CD4-positive, alpha-beta T cell treated with Interleukin-17A for 4 hours (primary cell): ENCODE results near the gene ACTR3.

ENCODE experiments used
- DNase-seq: peaks from one replicate; pipeline ENCODE4 v3.0.0-alpha.2; 2020; ENCODE audit warnings: mixed read lengths

Gene ACTR3

DNA sequence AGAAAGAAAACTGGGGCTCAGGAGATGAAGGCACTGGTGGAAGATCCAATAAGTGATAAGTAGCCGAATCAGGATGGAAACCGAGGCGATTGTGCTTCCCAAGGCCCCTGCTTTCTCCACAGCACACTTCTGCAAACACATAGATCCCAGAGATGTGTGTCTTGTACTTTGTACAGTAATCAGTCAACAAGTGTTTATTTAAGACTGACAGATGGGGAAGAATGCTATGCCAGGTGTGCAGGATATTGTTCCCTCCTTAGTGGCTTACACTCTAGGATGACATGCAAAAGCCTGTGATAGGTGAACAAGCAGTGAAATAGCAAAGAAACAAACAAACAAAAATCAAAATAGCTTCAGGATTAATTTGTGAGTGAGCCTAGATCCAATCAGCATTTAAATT, 116.6 kb downstream of the ACTR3 start:
- DNase-seq = no peak

DNA sequence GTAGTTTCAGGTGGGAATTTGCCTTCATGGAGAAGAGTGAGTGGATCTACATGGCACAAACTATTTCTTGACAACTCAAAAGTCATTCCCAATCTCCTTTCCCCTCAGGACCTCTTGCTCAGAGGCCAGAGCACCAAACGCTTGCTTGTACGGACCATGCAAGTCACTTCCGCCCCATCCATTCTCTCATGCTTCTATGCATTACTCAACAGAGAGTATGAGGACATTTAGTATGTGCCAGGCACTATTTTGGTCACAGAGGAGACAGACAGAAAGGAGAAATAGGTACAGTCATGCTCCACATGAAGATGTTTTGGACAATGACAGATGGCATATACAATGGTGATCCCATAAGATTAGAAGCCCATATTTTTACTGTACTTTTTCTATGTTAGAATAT, 117.5 kb downstream of the ACTR3 start:
- no peak for DNase-seq

DNA sequence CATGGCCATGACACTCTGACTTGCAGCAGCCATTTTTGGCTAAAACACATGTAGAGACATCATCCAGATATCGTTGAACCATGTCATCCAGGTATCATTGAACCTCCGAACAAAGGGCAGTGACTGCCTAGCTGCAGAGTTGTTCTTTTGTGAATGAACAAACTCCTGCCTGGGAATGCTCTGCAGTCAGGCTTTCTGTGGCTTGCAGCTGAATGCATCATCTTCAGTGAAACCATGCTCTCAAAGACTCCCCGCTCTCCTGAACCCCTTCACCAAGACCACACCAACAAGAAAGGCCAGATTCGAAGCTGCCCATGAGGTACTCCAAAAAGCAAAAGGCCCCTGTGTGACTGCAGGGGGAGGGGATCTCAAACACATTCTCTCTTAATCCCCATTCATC, 118.8 kb downstream of the ACTR3 start:
- DNase-seq = no peak

- DNase-seq = no peak
These were observed 119.5 kb downstream of the ACTR3 start for GRCh38 chr2:114009205-114009944.

DNA sequence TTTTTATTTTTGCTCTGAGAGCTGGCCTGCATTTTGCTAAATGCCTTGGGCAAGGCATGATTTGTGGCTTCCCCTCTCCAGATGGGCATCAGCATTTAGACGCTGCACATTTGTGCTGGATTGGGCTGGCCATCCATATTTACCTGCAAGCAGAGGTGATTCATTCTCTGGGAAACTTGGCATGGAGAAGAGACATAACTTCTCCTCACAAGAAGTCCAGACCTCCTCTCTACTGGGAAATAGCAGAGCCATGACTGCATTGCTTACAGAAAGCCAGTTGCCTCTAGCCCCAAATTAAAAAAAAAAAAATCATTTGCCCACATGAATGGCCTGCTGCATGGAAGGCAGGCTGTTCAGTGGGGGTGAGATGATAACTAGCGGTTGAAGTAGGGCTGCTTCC, 120.1 kb downstream of the ACTR3 start:
- no peak for DNase-seq

GRCh38 chr2:114011713-114012112, 121.8 kb downstream of the ACTR3 start:
- DNase-seq = no peak
